ENCODE measurements around the gene DHRS1.
"Not testable (repeated sequence)": the region's sequence is repeated elsewhere in the genome, so short reads cannot be mapped to it uniquely, and the experiment has no call there.

The DHRS1 gene

DNA sequence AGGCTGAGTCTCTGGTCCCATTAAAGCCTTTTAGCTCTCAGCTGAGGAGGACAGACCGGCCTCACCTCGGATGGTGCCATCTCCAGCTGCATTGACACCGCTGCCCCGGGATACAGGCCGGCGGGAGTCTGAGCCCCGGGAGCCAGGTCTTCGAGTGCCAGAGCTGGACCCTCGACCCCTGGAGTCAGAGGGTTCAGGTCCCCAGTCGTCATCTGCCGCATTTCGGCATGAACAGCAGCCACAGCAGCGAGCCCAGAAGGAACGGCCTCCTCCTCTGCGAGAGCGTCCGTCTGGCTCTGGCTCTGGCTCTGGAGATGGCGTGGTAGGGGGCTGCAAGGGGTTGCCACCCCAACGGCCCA lies 37.6 kb downstream of the DHRS1 start:
- DNase-seq = no peak

DNA sequence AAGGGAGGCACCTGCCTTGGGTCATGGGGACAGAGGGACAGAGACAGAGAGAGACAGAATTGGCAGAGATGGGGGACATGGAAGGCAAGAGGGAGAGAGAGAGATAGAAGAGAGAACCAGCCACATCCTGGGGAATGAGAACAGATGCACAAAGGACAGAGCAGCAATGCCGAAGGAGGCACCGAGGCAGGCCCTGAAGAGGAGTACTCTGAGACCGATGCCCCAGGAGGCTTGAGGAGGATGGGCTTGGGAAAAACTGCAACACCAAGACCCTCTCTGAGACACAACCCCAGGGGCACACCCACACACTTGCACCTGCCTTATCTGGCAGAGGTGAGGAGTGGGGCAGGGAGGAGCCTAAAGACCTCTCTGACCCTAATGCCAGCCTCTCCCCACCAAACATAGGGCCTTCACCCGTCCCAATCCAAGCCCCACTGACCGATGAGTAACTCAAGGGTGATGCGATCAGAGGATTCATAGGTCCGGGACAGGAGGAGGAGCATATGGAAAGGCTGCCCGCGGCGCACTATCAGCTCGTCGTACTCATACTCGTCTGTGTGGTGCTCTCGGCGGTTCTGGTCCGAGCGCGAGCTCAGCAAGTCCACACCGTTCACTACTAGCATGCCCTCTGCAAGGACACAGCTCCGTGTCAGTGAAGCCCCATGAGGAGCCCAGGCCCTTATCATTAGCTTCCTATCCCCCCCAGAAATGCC lies 38.2 kb downstream of the DHRS1 start:
- DNase-seq = no peak

DNA sequence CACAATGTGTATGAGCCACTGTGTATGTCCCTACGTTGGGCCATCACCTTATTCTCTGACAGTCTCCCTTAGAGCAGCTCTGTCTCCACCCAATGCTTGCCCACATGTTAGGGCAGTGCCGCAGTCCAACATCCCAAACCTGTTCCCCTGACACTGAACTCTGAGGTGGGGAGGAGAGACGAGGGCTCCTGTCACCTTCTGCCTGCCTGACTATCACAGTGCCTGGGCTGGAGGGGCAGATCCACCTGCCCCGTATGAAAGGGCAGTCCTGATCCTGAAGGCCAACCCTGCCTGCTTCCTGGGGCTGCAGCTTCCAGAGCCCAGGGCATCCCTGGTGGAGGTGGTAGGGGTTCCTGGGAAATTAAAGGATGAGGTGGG lies 38.8 kb downstream of the DHRS1 start:
- no peak for DNase-seq

DNA sequence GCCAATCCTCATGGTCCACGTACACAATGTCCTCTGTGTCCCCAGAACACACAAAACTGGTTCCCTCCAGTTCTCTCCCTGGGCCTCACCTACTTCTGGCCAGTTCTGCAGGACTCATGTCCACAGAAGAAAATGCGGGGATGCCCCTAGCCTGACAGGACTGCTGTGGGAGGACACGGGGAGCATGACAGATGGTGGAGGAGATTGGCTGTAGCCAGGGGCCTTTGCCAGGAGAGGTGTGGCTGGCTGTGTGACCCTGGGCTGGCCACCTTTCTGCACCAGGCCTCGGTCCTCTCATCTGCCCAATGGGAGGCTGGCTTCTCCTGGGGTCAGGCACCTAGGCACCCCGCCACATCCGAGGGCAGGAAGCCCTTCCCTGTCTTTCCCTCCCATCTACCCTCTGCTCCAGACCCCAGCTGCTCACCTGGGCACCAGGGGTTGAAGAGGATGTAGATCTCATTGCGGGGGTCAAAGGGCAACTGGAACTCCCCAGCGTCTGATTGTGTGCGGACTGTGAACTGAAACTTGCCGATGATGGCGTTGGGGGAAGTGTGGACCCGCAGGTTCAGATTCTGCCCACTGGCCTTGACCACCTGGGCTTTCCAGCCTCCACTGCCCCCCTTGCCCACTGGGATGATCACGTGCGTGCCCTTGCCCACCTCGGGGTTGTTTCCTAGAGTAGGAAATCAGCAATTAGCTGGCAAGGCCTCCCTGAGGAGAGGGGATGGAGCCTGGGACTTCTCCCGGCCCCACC lies 39.4 kb downstream of the DHRS1 start:
- DNase-seq = no peak

DNA sequence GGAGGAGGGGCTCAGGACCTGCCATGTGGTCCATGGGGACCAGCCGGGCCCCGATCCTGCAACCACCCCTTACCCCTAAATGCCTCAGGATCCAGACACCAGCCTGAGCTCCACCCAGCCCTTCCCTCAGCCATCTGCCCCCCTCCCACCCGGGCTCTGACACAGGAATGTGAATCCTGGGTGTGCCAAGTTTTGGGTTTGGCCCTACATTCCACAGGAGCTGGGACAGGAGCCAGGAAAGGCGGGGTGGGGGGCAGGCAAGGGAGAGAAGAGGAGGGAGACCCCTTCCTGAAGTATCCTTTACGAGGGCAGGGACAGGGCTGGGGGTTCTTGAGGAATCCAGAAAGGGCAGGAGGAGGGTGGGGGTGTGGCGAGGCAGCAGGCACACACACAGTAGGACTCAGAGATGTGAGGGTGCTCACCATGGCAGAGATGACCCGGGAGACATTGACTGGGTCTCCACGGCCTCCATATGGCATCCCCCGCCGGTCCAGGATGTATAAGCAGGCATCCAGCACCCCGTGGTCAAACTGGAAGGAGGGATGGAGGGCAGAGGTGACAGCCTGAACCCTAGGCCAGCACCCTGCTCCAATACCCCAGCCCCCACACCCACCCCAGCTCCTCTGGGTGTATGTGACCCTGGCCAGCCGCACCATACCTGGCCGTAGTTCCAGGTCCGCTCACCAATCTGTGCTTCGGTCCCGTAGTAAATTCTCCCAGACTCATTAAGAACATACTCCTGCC lies 40.1 kb downstream of the DHRS1 start:
- no peak for DNase-seq

DNA sequence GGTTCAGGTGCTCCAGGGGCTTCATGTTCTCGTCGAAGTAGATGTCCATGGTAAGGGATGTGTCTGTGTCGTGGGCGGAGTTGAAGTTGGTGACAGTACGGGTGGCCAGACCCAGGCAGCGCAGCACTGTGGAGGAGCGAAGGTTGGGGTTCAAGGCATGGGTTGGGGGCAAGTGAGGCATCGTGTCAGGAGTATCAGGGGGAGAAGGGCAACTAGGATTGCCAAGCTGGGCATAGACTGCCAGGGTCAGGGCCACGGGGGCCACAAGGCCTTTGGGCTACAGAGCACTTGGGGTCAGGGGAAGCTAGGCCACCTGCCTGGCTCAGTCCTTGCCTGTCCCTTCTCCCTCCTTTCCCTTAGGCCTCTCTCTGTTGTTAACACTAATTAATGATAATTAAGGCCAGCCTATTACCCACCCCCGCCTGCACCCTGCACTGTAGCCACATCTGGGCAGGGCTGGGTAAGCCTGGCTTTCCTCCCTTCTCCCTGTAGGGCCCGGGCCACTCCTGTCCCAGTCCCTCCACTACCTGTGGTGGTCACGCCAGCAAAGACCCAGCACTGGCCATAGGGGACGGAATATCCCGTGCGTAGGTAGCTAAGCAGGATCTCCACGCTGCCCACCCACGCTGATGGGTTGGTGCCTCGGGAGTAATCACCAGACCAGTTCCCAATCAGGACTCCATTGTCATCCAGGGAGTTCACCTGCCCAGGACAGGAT lies 40.9 kb downstream of the DHRS1 start:
- no peak for DNase-seq

DNA sequence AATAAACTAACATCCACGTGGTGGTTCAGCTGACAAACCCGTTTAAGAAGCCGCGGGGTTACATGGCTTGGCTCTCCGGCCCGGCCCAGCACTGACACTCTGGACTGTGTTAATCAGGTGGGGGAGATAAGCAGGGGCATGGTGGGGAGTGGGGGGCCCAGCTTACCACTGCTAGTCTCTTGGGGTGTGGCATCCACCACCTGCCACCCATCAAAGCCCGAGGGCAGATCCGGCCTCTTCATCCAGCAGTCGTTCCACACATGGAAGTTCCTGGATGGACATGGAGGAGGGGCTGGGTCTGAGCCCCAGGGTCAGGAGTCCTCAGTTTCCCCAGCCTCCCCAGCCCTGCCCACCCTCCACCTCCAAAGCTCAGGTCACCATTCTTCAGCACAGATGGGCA lies 41.5 kb downstream of the DHRS1 start:
- no peak for DNase-seq

DNA sequence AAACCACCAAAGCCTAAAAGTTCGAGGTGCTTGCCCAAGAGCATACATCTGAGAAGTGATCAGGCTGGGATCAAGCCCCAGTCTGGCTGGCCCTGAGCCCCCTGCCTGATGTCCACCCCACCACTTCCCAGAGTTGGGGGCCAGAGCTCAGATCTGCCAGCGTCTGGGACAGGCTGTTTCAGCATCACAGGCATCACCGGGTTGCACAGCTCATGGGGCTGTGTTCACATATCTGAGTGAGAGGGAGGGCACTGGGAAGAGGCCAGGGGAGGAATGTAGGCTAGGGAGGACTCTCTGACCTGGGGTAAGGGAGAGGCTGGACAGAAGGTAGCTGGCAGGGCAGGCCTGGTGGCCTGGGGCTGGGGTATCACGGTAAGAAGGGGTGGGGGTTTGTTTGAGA lies 42.6 kb downstream of the DHRS1 start:
- DNase-seq = no peak

DNA sequence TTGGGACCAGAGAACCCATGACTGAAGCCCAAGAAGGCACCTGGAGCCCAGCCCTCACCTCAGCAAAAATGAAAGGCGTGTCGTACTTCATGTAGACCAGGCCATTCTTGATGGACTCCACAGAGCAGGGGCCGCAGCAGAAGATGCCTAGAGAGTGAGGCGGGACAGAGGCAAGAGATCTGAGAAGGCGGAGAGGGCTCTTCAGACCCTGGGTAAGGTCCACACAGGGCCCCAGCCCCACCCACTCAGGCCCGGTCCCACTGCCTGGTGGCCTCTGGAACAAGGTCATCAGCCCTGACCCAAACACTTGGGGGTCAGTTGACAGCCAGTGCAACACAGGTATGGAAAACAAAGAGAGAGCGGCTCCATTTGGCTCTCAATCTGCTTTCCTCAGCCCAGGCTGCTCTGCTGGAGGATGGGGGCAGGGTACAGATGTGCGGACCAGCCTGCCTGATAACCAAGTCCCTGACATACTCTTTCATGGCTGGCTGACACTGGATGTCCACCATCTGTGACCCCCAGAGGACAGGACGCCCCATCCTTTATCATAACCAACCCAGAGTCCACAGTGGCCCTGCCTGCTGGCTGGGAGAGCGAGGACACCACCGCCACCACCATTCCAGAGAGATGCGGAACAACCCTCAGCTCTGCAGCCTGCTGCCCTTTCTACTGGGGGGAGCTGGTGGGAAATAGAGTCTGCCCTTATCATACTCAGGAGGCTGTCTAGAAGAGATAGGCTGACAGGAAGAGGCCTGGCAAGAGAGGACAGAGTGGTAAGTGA lies 43.5 kb downstream of the DHRS1 start:
- DNase-seq = no peak

DNA sequence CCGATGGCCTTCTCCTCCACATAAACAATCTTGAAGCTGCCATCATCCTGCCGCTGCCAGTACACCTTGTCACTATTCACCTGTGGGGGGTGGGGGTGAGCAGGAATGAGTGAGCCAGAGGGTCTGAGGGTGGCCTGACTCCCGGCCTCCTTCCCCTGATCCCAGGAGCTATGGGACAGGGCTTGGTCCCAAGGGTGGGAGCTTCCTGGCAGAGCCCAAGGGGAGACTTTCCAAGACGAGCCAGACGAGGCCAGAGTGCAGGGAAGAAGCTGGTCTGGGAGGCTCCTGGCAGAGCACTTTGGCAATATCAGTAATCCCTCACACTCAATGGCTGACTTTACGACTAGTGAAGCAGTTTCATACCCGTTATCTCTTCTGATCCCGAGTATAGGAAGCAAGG lies 44.1 kb downstream of the DHRS1 start:
- DNase-seq = no peak

DNA sequence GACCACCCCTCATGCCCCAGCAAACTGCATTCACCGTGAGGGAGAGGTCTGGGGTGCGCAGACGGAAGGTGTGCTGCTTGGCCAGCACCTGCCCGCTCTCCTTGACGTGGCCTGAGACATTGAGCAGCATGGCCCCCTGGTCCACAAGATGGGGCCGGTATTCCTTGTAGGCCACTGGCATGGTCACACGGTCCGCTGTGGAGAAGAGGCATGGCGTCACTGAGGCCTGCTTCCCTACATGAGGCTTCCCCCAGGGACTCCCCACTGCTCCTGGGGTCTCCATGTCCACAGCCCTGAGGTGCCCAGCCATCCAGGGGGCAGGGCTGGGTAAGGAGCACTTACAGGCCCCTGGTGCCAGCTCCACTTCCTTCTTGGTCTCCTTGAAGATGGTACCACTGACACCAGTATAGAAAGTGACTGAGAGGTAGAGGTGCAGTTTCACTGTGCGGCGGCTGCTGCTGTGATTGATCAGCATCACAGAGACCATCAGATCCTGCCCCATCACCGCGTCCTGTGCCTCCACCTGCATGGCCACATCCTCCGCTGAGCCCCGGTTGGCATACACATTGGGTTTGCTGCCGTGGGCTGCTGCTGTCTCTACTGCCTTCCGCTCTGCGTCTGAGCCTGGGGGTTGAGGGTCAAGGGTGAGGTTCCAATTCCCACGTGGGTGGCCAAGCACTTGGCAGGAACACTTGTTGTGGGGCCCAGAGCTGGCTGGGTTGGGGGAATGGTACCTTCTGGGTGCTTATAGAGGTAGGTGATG lies 44.8 kb downstream of the DHRS1 start:
- DNase-seq = no peak

DNA sequence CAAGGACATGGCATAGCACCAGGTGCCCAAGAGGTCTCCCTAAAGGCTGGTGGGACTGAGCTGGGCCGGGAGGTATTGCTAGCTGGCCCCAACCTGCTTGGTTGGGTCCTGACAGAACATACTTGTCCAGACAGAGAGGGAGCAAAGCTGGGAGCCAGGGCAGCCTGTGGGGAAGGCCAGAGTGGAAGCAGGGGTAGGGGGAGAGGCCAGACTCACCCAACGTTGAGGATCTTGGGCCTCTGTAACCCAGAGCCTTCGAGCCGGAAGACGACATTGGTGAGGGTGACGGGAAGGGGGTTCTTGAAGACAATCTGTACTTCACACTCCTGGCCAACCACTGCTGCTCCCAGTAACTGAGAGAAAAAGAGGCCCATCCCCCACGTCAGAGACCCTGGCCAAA lies 45.6 kb downstream of the DHRS1 start:
- no peak for DNase-seq

DNA sequence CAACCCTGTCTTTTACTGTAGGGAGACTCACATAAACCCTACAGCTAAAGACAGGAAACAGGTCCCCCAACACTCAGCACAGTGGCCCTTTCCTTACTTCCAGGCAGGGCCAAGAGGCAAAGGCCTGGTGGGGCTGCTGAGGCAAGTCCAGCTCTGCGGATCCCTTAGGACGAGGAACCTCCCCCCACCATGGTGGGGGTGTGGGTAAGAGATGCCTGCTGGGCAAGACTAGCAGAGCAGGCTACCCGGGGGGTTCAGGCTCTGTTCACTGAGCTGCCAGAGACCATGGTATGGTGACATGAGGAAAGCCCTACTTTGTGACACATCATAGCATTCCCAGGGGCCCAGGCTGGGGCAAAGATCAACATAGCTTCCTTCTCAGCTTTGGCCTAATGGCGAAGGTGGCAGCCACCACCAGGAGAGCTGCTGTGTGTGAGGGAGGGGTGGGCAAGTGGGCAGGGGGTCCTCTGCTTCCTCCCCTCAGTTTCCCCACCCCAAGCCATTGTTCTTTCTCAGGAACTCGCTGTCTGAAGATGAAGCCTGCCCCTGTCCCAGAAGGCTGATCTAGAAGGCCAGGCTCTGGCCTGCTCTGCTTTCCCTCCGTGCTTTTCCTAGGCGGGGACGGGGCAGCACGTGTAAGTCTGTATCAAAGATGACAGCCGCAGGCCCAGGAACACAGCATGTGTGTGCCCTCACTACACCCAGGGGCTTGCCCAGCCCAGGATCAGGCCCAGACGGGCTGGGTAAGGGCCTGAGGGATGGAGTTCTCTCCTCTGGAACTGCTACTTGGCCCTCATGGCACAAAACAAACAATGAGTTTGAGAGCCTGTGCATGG lies 47.1 kb downstream of the DHRS1 start:
- no peak for DNase-seq

DNA sequence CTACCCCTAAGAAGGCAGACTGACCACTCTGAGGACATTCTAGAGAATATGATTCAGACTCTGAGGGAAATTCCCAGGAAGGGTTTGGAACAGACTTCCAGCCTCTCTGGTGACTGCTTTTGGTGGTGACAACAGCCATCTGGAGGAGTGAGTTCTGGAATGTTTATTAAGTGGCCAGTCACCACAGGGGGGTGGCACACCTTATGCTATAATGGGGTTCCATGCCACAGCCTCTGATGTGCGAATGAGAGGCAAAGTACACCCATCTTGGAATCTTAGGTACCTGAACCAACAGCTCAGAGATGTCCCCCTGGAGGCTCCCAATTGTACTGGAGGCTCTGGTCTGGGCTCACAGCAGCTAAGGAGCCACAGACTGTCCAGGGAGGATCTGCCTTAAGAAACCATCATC lies 47.7 kb downstream of the DHRS1 start:
- peak; percentile 49 for DNase-seq

DNA sequence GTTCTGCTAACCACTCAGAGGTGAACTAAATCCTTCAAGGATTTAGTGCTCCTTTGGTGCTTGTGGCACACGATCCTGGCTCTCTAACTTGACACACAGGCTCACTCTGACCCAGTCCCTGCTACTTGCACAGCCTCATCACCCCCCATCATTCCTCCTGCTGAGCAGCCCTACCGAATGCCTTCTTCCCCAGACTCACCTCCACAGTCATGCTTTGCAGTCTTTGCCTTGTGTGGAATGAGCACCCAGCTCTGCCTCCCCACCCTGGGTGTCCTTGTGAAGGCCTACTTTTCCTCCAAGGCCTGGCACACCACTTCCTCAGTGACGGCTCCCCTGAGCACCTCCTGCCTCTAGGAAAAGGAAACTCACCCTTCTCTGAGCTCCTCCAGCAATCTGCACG lies 49.2 kb downstream of the DHRS1 start:
- no peak for DNase-seq

DNA sequence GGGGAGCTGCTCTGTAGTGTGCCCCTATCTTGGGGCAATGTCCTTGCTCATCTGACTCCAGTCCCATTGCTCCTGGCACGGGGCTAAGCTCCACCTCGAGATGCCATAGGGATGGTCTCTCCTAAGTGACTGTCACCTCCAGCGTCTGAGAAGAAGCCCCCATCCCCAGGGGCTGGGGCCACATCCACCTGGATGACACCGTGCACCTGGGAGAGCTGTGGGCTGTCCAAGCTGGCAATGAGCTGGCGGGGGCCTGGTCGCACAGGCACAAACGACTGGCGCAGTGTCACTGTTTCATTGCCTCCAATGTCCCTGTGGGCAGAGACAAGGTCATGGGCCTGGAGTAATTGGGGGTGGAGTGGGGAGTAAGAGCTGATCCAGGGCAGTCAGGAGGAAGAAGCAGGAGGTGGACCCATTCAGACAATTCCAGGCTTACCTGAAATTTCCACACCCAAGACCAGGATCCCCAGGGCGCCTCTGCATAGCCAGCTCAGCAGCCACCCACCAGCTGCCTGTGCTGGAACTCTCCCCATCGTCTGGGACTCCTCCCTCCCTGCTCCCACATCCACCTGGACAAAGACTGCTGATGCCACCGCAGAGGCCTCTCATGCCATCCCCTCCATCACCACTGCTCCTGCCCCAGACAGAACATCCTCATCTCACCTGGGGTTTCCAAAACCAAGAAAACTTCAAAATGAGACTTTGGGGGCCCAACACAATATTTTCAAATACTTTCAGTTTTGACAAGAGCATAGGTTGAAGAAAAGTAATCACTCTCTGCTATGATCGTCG lies 50.2 kb downstream of the DHRS1 start:
- DNase-seq = no peak

DNA sequence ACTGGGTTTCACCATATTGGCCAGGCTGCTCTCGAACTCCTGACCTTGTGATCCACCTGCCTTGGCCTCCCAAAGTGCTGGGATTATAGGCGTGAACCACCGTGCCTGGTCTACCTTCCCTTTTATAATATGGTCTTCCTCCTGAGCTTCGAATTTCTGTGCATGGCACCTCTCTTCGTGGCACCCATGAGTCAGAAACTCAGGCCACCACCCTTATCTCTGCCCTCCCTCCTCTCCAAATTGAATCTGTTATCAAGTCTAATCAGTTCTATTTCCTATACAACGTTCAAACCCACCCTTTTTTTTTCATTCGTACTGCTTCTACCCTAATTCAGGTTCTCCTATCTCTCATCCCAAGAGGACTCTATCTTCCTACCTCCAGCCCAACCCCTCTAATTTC lies 52.2 kb downstream of the DHRS1 start:
- no peak for DNase-seq

DNA sequence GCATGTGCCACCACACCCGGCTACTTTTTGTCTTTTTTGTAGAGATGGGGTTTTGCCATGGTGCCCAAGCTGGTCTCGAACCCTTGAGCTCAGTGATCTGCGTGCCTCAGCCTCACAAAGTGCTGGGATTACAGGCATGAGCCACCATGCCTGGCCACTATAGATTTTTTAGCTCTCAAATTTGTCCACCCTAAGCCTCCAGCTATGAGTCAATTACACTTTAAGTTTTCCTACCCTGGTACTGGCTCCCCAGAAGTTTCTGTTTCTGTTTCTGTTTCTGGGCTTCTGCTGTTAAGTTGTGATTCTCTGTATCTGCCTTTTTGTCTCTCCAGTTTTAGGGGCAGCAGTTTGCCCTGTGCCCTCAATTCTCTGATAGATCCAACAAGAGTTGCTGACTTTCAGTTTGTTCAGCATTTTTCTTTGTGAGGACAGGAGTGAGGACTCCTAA lies 52.8 kb downstream of the DHRS1 start:
- DNase-seq = no peak

DNA sequence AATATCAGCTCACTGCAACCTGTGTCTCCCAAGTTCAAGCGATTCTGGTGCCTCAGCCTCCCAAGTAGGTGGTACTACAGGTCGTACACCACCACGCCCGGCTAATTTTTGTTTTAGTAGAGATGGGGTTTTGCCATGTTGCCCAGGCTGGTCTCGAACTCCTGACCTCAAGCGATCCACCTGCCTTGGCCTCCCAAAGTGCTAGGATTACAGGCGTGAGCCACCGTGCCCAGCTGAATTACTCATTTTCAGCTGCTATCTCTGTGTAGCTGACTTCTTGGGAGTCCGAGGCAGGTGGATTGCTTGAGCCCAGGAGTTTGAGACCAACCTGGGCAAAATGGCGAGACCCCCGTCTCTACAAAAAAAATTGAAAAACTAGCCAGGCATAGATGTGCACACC lies 54.2 kb downstream of the DHRS1 start:
- not testable (repeated sequence) for DNase-seq

DNA sequence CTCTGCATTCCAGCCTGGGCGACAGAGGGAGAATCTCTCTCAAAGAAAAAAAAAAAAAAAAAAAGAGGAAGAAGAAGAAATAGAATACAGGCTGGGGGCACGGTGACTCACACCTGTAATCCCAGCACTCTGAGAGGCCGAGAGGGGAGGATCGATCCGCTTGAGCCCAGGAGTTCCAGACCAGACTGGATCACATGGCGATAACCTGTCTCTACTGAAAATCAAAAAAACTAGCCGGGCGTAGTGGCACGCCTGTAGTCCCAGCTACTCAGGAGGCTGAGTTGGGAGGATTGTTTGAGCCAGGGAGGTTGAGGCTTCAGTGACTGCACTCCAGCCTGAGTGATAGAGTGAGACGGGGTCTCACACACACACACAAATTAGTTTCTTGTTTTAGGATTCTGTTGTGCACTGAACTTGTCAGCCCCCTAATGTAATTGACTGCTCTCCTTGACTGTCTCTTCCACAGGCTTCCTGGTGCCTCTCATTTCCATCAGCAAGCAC lies 56.2 kb downstream of the DHRS1 start:
- DNase-seq = peak; percentile 31

Measured in kidney glomerular epithelial cell (primary cell).